ENCODE measurements around the gene ASCL3.
A peak's percentile ranks its signal among the peaks of the same experiment; 100 is the strongest.
"Not testable (repeated sequence)": the region's sequence is repeated elsewhere in the genome, so short reads cannot be mapped to it uniquely, and the experiment has no call there.

ASCL3 gene

GRCh38 chr11:8910649-8911026, 32.2 kb downstream of the ASCL3 start:
- no peak for DNase-seq (ENCODE audit: low spot score)

- no peak for DNase-seq (ENCODE audit: low spot score)
These were observed 34.7 kb downstream of the ASCL3 start for GRCh38 chr11:8908099-8908498.

GRCh38 chr11:8907116-8907515, 35.7 kb downstream of the ASCL3 start:
- no peak for DNase-seq (ENCODE audit: low spot score)

DNA sequence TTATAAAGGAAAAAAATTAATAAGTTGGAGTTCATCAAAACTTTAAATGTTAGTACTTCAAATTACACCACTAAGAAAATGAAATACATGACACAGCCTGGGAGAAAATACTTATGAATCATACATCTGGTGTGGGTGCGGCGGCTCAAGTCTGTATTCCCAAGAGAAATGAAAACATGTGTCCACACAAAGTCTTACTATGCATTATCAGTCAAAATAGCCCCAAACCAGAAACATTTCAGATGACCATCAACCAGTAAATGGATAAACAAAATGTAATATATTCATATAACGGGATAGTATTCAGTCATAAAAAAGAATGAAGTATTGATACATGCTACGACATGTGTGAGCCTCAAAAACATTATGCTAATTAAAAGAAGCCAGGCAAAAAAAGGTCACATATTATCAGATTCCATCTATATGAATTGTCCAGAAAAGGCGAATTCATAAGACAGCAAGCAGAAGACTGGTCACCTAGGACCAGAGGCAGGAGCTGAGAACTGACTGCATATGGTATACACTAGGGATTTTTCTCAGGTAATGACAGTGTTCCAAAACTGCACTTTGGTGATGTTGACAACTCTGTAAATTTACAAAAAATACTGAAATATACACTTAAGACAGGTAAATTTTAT, 37.2 kb downstream of the ASCL3 start:
- peak; percentile 14 for DNase-seq (ENCODE audit: low spot score)

- DNase-seq (ENCODE audit: low spot score) = no peak
These were observed 43.6 kb downstream of the ASCL3 start for GRCh38 chr11:8899119-8899753.

- DNase-seq (ENCODE audit: low spot score) = not testable (repeated sequence)
These were observed 51.6 kb downstream of the ASCL3 start for GRCh38 chr11:8891185-8891584.
